ENCODE results near the gene TMCO4.

The TMCO4 gene

GRCh38 chr1:19770436-19771190 is 29.1 kb downstream of the TMCO4 start:
- no peak for ATAC-seq
- TF ChIP-seq ZNF8 (CRISPR knock-in tag; IDR thresholded peaks at IDR 0.05) (no peak), POU6F1 (CRISPR knock-in tag; IDR thresholded peaks at IDR 0.05; ENCODE audit: borderline replicate concordance, low read depth) (no peak), PPARA (CRISPR knock-in tag; IDR thresholded peaks at IDR 0.05; ENCODE audit: borderline replicate concordance) (no peak), RARB (CRISPR knock-in tag; IDR thresholded peaks at IDR 0.05) (no peak), ZC3H10 (CRISPR knock-in tag; IDR thresholded peaks at IDR 0.05) (no peak), CREB5 (CRISPR knock-in tag; IDR thresholded peaks at IDR 0.05; ENCODE audit: low read depth) (no peak), ZFP3 (CRISPR knock-in tag; IDR thresholded peaks at IDR 0.05) (no peak), CSRNP3 (CRISPR knock-in tag; IDR thresholded peaks at IDR 0.05) (no peak), SNAI2 (CRISPR knock-in tag; IDR thresholded peaks at IDR 0.05) (no peak)

GRCh38 chr1:19769211-19769932 is 30.3 kb downstream of the TMCO4 start:
- no peak for ATAC-seq
- no peak for TF ChIP-seq ZNF565 (CRISPR knock-in tag; conservative IDR thresholded peaks at IDR 0.05; ENCODE audit: low read depth)
- TF ChIP-seq TOX (CRISPR knock-in tag; IDR thresholded peaks at IDR 0.05; ENCODE audit: borderline replicate concordance), result no peak
- TF ChIP-seq ZFP3 (CRISPR knock-in tag; IDR thresholded peaks at IDR 0.05), result no peak
- TF ChIP-seq POU6F1 (CRISPR knock-in tag; IDR thresholded peaks at IDR 0.05; ENCODE audit: borderline replicate concordance, low read depth), result no peak
- TF ChIP-seq PATZ1 (CRISPR knock-in tag; IDR thresholded peaks at IDR 0.05; ENCODE audit: borderline replicate concordance), result no peak
- no peak for TF ChIP-seq TCF4 (CRISPR knock-in tag; IDR thresholded peaks at IDR 0.05; ENCODE audit: borderline replicate concordance)
- TF ChIP-seq ISL1 (CRISPR knock-in tag; IDR thresholded peaks at IDR 0.05), result no peak
- TF ChIP-seq OSR1 (CRISPR knock-in tag; IDR thresholded peaks at IDR 0.05), result no peak
- no peak for TF ChIP-seq CSDC2 (CRISPR knock-in tag; IDR thresholded peaks at IDR 0.05)
- TF ChIP-seq ZC3H10 (CRISPR knock-in tag; IDR thresholded peaks at IDR 0.05), result no peak
- TF ChIP-seq RARB (CRISPR knock-in tag; IDR thresholded peaks at IDR 0.05), result no peak
- no peak for TF ChIP-seq GLIS3 (CRISPR knock-in tag; IDR thresholded peaks at IDR 0.05)
- TF ChIP-seq ZFP30 (CRISPR knock-in tag; IDR thresholded peaks at IDR 0.05), result no peak
- no peak for TF ChIP-seq TSHZ2 (CRISPR knock-in tag; IDR thresholded peaks at IDR 0.05)
- TF ChIP-seq ESRRG (CRISPR knock-in tag; IDR thresholded peaks at IDR 0.05), result no peak
- TF ChIP-seq CREB5 (CRISPR knock-in tag; IDR thresholded peaks at IDR 0.05; ENCODE audit: low read depth), result no peak
- no peak for TF ChIP-seq ZNF8 (CRISPR knock-in tag; IDR thresholded peaks at IDR 0.05)
